MM.1S (cell line): Measurements from ENCODE around the gene GPR155.

ENCODE experiments used
- EZH2 ChIP-seq: fragments of 300-600 bp; sonication (generic); optimal IDR thresholded peaks from 2 replicates; pipeline ENCODE3; 2017; ENCODE audit warnings: low read depth, mild to moderate bottlenecking, antibody characterized with exemption, low read length, mixed read lengths
- EZH2phosphoT487 ChIP-seq: fragments of 300-600 bp; sonication (generic); IDR thresholded peaks from 2 replicates; pipeline ENCODE4 v1.6.1; 2018; ENCODE audit warnings: antibody characterized with exemption, low read length
- TF ChIP-seq, protein P1 (sequence below): fragments of 300-600 bp; sonication (generic); IDR thresholded peaks from 2 replicates; pipeline ENCODE4 v1.5.1; 2016; ENCODE audit warnings: antibody characterized with exemption, low read length, mixed read lengths

DNA sequence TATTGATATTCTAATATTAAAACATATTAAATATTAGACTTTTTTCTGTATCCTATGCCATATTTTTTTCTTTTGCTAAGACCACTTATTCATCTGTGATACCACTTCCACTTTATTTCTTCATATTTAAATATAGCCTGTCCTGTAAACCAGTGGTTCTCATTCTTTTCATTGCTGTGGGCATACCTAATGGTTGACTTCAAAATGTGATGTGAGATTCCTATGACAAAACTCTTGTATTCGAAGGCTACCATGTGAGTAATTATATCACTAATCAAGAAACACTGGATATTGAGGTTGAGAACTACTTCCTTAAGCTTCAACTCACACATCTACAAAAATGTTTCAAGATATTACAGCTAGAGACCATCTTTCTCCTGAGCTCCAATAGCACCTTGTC lies 87.7 kb downstream of the GPR155 start:
- TF ChIP-seq, protein P1, sequence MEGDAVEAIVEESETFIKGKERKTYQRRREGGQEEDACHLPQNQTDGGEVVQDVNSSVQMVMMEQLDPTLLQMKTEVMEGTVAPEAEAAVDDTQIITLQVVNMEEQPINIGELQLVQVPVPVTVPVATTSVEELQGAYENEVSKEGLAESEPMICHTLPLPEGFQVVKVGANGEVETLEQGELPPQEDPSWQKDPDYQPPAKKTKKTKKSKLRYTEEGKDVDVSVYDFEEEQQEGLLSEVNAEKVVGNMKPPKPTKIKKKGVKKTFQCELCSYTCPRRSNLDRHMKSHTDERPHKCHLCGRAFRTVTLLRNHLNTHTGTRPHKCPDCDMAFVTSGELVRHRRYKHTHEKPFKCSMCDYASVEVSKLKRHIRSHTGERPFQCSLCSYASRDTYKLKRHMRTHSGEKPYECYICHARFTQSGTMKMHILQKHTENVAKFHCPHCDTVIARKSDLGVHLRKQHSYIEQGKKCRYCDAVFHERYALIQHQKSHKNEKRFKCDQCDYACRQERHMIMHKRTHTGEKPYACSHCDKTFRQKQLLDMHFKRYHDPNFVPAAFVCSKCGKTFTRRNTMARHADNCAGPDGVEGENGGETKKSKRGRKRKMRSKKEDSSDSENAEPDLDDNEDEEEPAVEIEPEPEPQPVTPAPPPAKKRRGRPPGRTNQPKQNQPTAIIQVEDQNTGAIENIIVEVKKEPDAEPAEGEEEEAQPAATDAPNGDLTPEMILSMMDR, result no peak
- TF ChIP-seq EZH2phosphoT487, result no peak
- no peak for TF ChIP-seq EZH2
